T-cell (primary cell): ENCODE measurements around the gene GANAB. TPM values are rescaled to one million over a fixed set of nuclear protein-coding genes. Genes with fewer than 3 reads are reported as not detected.
"Not testable (repeated sequence)": the region's sequence is repeated elsewhere in the genome, so short reads cannot be mapped to it uniquely, and the experiment has no call there.

ENCODE experiments used
- ATAC-seq, 4 experiments: fragments of 200-7000 bp in 3 of 4; fragments of 150-1000 bp in 1 of 4; cut with Tn5 transposase; replicated peaks in 1 of 4; 1 replicate in 3 of 4; 2 replicates in 1 of 4; pipeline ENCODE4 v1.10.0; 2021; ENCODE audit warnings: moderate library complexity in 3 of 4, mild to moderate bottlenecking in 2 of 4, moderate number of reproducible peaks in 1 of 4
- CTCF ChIA-PET, 2 donors: fragments of 300-600 bp; sonication (Branson Sonifier 250); formaldehyde crosslinking; loops; one replicate each; lab custom pipeline; 2022; ENCODE audit warnings: antibody characterized with exemption in 2 of 2; lab: Charles Lee
- POLR2A ChIA-PET, 2 donors: fragments of 300-600 bp; sonication (Branson Sonifier 250); formaldehyde crosslinking; loops; one replicate each; lab custom pipeline; 2022; ENCODE audit warnings: antibody characterized with exemption in 2 of 2; lab: Charles Lee
- DNase-seq, 35 experiments: peaks; one replicate each; pipeline versions ENCODE4 v3.0.0 to v3.0.0-alpha.2; 2013 to 2023
- H3K27ac ChIP-seq: one replicate; pipeline ENCODE4 v1.5.1; 2013; ENCODE audit warnings: low read length
- H3K27me3 ChIP-seq, 2 experiments: replicated peaks in 1 of 2; 1 replicate in 1 of 2; 2 replicates in 1 of 2; pipeline versions ENCODE4 v1.6.1 to v1.7.0; 2013; ENCODE audit warnings: low read length in 1 of 2, mixed read lengths in 1 of 2; ENCODE audit not compliant: control insufficient read depth in 2 of 2, insufficient read depth in 2 of 2; ENCODE audit errors: extremely low read depth in 1 of 2
- H3K36me3 ChIP-seq, 2 donors: 1 replicate in 1 of 2; 2 replicates in 1 of 2; pipeline versions ENCODE4 v1.6.1 to v1.7.0; 2013; ENCODE audit warnings: low read length in 1 of 2; ENCODE audit not compliant: control insufficient read depth in 2 of 2, insufficient read depth in 1 of 2; ENCODE audit errors: extremely low read depth in 1 of 2
- H3K4me1 ChIP-seq, 2 experiments: 1 replicate in 1 of 2; 2 replicates in 1 of 2; pipeline versions ENCODE4 v1.6.1 to v1.7.0; 2013; ENCODE audit warnings: low read length in 2 of 2, mixed read lengths in 1 of 2; ENCODE audit not compliant: insufficient read depth in 2 of 2, control insufficient read depth in 1 of 2; ENCODE audit errors: extremely low read depth in 1 of 2
- H3K4me3 ChIP-seq, 2 donors: 1 replicate in 1 of 2; 2 replicates in 1 of 2; pipeline versions ENCODE4 v1.5.1 to v1.7.0; 2013; ENCODE audit warnings: mild to moderate bottlenecking in 2 of 2, low read length in 1 of 2, moderate library complexity in 1 of 2; ENCODE audit not compliant: control insufficient read depth in 1 of 2; ENCODE audit errors: extremely low read depth in 1 of 2
- H3K9me3 ChIP-seq: 2 replicates; pipeline ENCODE4 v1.7.0; 2013
- H3K27ac Mint-ChIP-seq, 2 donors: one replicate each; pipeline ENCODE4 v1.8.0; 2020 to 2021; ENCODE audit warnings: mild to moderate bottlenecking in 2 of 2, mixed read lengths in 2 of 2
- H3K27me3 Mint-ChIP-seq, 2 donors: one replicate each; pipeline ENCODE4 v1.8.0; 2021 to 2022; ENCODE audit warnings: mixed read lengths in 2 of 2
- H3K36me3 Mint-ChIP-seq: one replicate; pipeline ENCODE4 v1.8.0; 2021; ENCODE audit warnings: mixed read lengths
- H3K4me1 Mint-ChIP-seq, 3 donors: one replicate each; pipeline ENCODE4 v1.8.0; 2020 to 2022; ENCODE audit warnings: mixed read lengths in 3 of 3, mild to moderate bottlenecking in 1 of 3
- H3K4me3 Mint-ChIP-seq, 3 donors: one replicate each; pipeline ENCODE4 v1.8.0; 2020 to 2022; ENCODE audit warnings: mild to moderate bottlenecking in 3 of 3, mixed read lengths in 3 of 3, moderate library complexity in 3 of 3
- H3K9me3 Mint-ChIP-seq, 3 donors: one replicate each; pipeline ENCODE4 v1.8.0; 2020 to 2022; ENCODE audit warnings: mixed read lengths in 3 of 3
- WGBS: methylation state at CpG from one replicate; pipeline ENCODE4 v1.1.5; 2013; ENCODE audit warnings: missing lambda C conversion rate; ENCODE audit not compliant: insufficient coverage; 5-methylcytosine and 5-hydroxymethylcytosine counted together
- total RNA-seq, 35 experiments: library from RNA in 6 of 35; stranded (reverse) in 6 of 35; fragments of 120-200 nt in 1 of 35; gene quantifications; one replicate each; pipeline versions ENCODE4 v1.2.1 to v1.2.4 and lab custom pipeline; 2013 to 2026

GANAB gene
- total RNA-seq, 5 donors from 2014 or later (not counting 1 experiment from before 2014, with no cell fraction given): 216 to 278 (median 257) TPM

GRCh38 chr11:62581735-62582134 lies 64.7 kb downstream of the GANAB start:
- ATAC-seq, H3K4me1 ChIP-seq, H3K4me3 ChIP-seq, H3K27ac ChIP-seq, H3K9me3 ChIP-seq, H3K27ac Mint-ChIP-seq, H3K27me3 Mint-ChIP-seq, DNase-seq, H3K4me3 Mint-ChIP-seq, POLR2A ChIA-PET, H3K27me3 ChIP-seq, H3K9me3 Mint-ChIP-seq, H3K4me1 Mint-ChIP-seq: not testable (repeated sequence)
- CTCF ChIA-PET: interaction anchor here in 1 of 2 donors (0.7 kb wide), 1 partner anchor 142 kb away, joined by 4 read pairs; no protein-coding TSS in a partner anchor
- H3K36me3 ChIP-seq: peaks cover 33 to 53% of the 10 kb centered on the region in 2 donors
- WGBS: 100% methylated on average over 3 of the region's 4 CpGs
- peaks cover 23% of the 10 kb centered on the region for H3K36me3 Mint-ChIP-seq

GRCh38 chr11:62580959-62581715 lies 65.3 kb downstream of the GANAB start:
- Mint-ChIP-seq H3K27me3 (no peaks in the 10 kb centered on the region), H3K36me3 (peaks cover 28% of the 10 kb centered on the region), H3K4me1 (peaks cover 0 to 11% (median 6%) of the 10 kb centered on the region in 3 donors), H3K4me3 (no peak overlapping the region), H3K9me3 (no peaks in the 10 kb centered on the region), H3K27ac (no peak overlapping the region)
- Histone ChIP-seq H3K4me1 (peaks cover 0 to 3% of the 10 kb centered on the region in 2 experiments), H3K27ac (no peak overlapping the region), H3K36me3 (peaks cover 30 to 55% of the 10 kb centered on the region in 2 donors), H3K4me3 (no peak overlapping the region), H3K27me3 (no peaks in the 10 kb centered on the region), H3K9me3 (no peaks in the 10 kb centered on the region)
- CTCF ChIA-PET: interaction anchor here (0.6 kb wide), 2 partner anchors 164 to 194 kb away, joined by 3 to 5 read pairs; no protein-coding TSS in a partner anchor
- DNase-seq (no peak), ATAC-seq (no peak)
- WGBS: 96% methylated on average over 14 of the region's 18 CpGs
- POLR2A ChIA-PET: no interaction called here

DNA sequence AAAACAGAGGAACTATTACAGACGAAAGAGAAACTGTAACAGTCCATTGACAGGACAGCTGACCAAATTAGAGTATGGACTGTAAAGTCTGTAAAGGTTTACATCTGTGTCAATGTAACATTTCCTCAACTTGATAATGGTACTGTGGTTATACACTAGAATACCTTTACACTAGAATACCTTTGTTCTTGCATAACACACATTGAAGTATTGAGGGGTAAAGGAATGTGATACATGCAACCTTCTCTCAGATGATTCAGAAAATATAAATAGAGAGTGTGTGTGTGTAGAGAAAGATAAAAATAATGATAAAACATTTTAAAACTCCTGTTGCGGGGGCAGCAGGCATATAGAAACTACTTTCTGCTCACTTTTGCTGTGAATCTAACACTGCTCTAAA lies 67.2 kb downstream of the GANAB start:
- Mint-ChIP-seq H3K9me3 (no peaks in the 10 kb centered on the region), H3K27me3 (no peaks in the 10 kb centered on the region), H3K4me3 (no peak overlapping the region), H3K4me1 (peaks cover 13 to 20% (median 15%) of the 10 kb centered on the region in 3 donors), H3K27ac (no peak overlapping the region), H3K36me3 (peaks cover 28% of the 10 kb centered on the region)
- POLR2A ChIA-PET: interaction anchor here in 1 of 2 donors (0.6 to 0.8 kb wide), 2 partner anchors 13 to 64 kb away, joined by 4 read pairs; no protein-coding TSS in a partner anchor
- Histone ChIP-seq H3K4me1 (peaks cover 6 to 13% of the 10 kb centered on the region in 2 experiments), H3K36me3 (peaks cover 30 to 46% of the 10 kb centered on the region in 2 donors), H3K27ac (no peak overlapping the region), H3K4me3 (no peak overlapping the region), H3K9me3 (no peaks in the 10 kb centered on the region), H3K27me3 (no peaks in the 10 kb centered on the region)
- DNase-seq: no peak
- WGBS: no CpG with 5 or more reads among the region's 2 CpGs
- no peak for ATAC-seq
- CTCF ChIA-PET: no interaction called here

GRCh38 chr11:62578541-62578940 lies 67.9 kb downstream of the GANAB start:
- H3K27ac ChIP-seq: no peak overlapping the region
- peaks cover 30 to 46% of the 10 kb centered on the region in 2 donors for H3K36me3 ChIP-seq
- no peak overlapping the region for H3K4me3 Mint-ChIP-seq
- H3K4me1 Mint-ChIP-seq: peaks cover 16 to 24% (median 22%) of the 10 kb centered on the region in 3 donors
- H3K9me3 ChIP-seq: no peaks in the 10 kb centered on the region
- no peak for DNase-seq
- ChIA-PET CTCF (no interaction called here), POLR2A (interaction anchor here in 1 of 2 donors (0.8 kb wide), 1 partner anchor 63 kb away, joined by 4 read pairs; no protein-coding TSS in a partner anchor)
- no peaks in the 10 kb centered on the region for H3K27me3 ChIP-seq
- peaks cover 26% of the 10 kb centered on the region for H3K36me3 Mint-ChIP-seq
- 97% methylated on average over 9 of the region's 11 CpGs for WGBS
- ATAC-seq: no peak
- H3K4me1 ChIP-seq: peaks cover 6 to 15% of the 10 kb centered on the region in 2 experiments
- no peak overlapping the region for H3K27ac Mint-ChIP-seq
- no peaks in the 10 kb centered on the region for H3K9me3 Mint-ChIP-seq
- H3K27me3 Mint-ChIP-seq: no peaks in the 10 kb centered on the region
- H3K4me3 ChIP-seq: no peak overlapping the region

- Histone ChIP-seq H3K36me3 (peaks cover 30 to 48% of the 10 kb centered on the region in 2 donors), H3K9me3 (no peaks in the 10 kb centered on the region), H3K27ac (no peak overlapping the region), H3K4me1 (peaks cover 9 to 27% of the 10 kb centered on the region in 2 experiments), H3K4me3 (no peak overlapping the region), H3K27me3 (no peaks in the 10 kb centered on the region)
- ChIA-PET POLR2A (interaction anchor here in 1 of 2 donors (0.7 kb wide), 1 partner anchor 1018 kb away, joined by 6 read pairs; no protein-coding TSS in a partner anchor), CTCF (interaction anchor here in 1 of 2 donors (0.9 kb wide), 1 partner anchor 340 kb away, joined by 6 read pairs; no protein-coding TSS in a partner anchor)
- DNase-seq: no peak
- Mint-ChIP-seq H3K27me3 (no peaks in the 10 kb centered on the region), H3K4me3 (no peak overlapping the region), H3K4me1 (peaks cover 29 to 37% (median 33%) of the 10 kb centered on the region in 3 donors), H3K27ac (peak overlapping the region in 1 of 2 donors; percentile 39), H3K36me3 (peaks cover 29% of the 10 kb centered on the region), H3K9me3 (no peaks in the 10 kb centered on the region)
- WGBS: 89% methylated on average over 6 of the region's 12 CpGs
- no peak for ATAC-seq
Measured at GRCh38 chr11:62577046-62577714, 69.2 kb downstream of the GANAB start.

GRCh38 chr11:62575837-62576236 lies 70.6 kb downstream of the GANAB start:
- DNase-seq (no peak), ATAC-seq (no peak)
- ChIA-PET POLR2A (no interaction called here), CTCF (no interaction called here)
- H3K9me3 ChIP-seq: no peaks in the 10 kb centered on the region
- peaks cover 43 to 46% (median 43%) of the 10 kb centered on the region in 3 donors for H3K4me1 Mint-ChIP-seq
- H3K9me3 Mint-ChIP-seq: no peaks in the 10 kb centered on the region
- peak overlapping the region; percentile 44 to 78 for H3K27ac Mint-ChIP-seq
- no peak overlapping the region for H3K27ac ChIP-seq
- no peak overlapping the region for H3K4me3 ChIP-seq
- no peaks in the 10 kb centered on the region for H3K27me3 ChIP-seq
- peaks cover 35% of the 10 kb centered on the region for H3K36me3 Mint-ChIP-seq
- H3K36me3 ChIP-seq: peaks cover 28 to 53% of the 10 kb centered on the region in 2 donors
- WGBS: 98% methylated on average over 12 of the region's 14 CpGs
- H3K27me3 Mint-ChIP-seq: no peaks in the 10 kb centered on the region
- H3K4me3 Mint-ChIP-seq: peak overlapping the region; percentile 51 to 97 (median 95)
- peaks cover 9 to 33% of the 10 kb centered on the region in 2 experiments for H3K4me1 ChIP-seq
